Measurements from ENCODE around the gene CTTN. TPM values are rescaled to one million over a fixed set of nuclear protein-coding genes. Genes with fewer than 3 reads are reported as not detected.

Gene CTTN
- total RNA-seq, 1 experiment from 2014 or later = 448 TPM

GRCh38 chr11:70460964-70461363 lies 62.6 kb downstream of the CTTN start:
- no TSS peak for BruUV-seq (replicated peaks)
- Mint-ChIP-seq H3K4me3 (ENCODE audit: low read depth, unreplicated experiment) (no peak overlapping the region), H3K27ac (ENCODE audit: unreplicated experiment) (no peak overlapping the region), H3K36me3 (ENCODE audit: insufficient read depth, unreplicated experiment) (no peaks in the 10 kb centered on the region), H3K9me3 (ENCODE audit: low read depth, unreplicated experiment) (no peaks in the 10 kb centered on the region), H3K27me3 (ENCODE audit: unreplicated experiment) (no peaks in the 10 kb centered on the region), H3K4me1 (ENCODE audit: low read depth, unreplicated experiment) (no peaks in the 10 kb centered on the region)
- CTCF ChIA-PET = interaction anchor here (0.6 kb wide), 1 partner anchor 777 kb away, joined by 3 read pairs; no protein-coding TSS in a partner anchor
- intact Hi-C loops (cut with micrococcal nuclease; ENCODE audit: unreplicated experiment) = no loop called here
- DNase-seq = no peak
- TF ChIP-seq, protein P1, sequence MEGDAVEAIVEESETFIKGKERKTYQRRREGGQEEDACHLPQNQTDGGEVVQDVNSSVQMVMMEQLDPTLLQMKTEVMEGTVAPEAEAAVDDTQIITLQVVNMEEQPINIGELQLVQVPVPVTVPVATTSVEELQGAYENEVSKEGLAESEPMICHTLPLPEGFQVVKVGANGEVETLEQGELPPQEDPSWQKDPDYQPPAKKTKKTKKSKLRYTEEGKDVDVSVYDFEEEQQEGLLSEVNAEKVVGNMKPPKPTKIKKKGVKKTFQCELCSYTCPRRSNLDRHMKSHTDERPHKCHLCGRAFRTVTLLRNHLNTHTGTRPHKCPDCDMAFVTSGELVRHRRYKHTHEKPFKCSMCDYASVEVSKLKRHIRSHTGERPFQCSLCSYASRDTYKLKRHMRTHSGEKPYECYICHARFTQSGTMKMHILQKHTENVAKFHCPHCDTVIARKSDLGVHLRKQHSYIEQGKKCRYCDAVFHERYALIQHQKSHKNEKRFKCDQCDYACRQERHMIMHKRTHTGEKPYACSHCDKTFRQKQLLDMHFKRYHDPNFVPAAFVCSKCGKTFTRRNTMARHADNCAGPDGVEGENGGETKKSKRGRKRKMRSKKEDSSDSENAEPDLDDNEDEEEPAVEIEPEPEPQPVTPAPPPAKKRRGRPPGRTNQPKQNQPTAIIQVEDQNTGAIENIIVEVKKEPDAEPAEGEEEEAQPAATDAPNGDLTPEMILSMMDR (IDR thresholded peaks at IDR 0.05; ENCODE audit: unreplicated experiment) = no peak

- H3K4me1 Mint-ChIP-seq (ENCODE audit: low read depth, unreplicated experiment) = no peaks in the 10 kb centered on the region
- H3K27me3 Mint-ChIP-seq (ENCODE audit: unreplicated experiment) = no peaks in the 10 kb centered on the region
- no peak overlapping the region for H3K4me3 Mint-ChIP-seq (ENCODE audit: low read depth, unreplicated experiment)
- H3K27ac Mint-ChIP-seq (ENCODE audit: unreplicated experiment) = no peak overlapping the region
- BruUV-seq (replicated peaks) = no TSS peak
- CTCF ChIA-PET = no interaction called here
- H3K9me3 Mint-ChIP-seq (ENCODE audit: low read depth, unreplicated experiment) = no peaks in the 10 kb centered on the region
- TF ChIP-seq, protein P1 (IDR thresholded peaks at IDR 0.05; ENCODE audit: unreplicated experiment) = no peak
- H3K36me3 Mint-ChIP-seq (ENCODE audit: insufficient read depth, unreplicated experiment) = peaks cover 4% of the 10 kb centered on the region
- intact Hi-C loops (cut with micrococcal nuclease; ENCODE audit: unreplicated experiment) = no loop called here
- DNase-seq = no peak
Measured at GRCh38 chr11:70462818-70463477, 64.6 kb downstream of the CTTN start.

DNA sequence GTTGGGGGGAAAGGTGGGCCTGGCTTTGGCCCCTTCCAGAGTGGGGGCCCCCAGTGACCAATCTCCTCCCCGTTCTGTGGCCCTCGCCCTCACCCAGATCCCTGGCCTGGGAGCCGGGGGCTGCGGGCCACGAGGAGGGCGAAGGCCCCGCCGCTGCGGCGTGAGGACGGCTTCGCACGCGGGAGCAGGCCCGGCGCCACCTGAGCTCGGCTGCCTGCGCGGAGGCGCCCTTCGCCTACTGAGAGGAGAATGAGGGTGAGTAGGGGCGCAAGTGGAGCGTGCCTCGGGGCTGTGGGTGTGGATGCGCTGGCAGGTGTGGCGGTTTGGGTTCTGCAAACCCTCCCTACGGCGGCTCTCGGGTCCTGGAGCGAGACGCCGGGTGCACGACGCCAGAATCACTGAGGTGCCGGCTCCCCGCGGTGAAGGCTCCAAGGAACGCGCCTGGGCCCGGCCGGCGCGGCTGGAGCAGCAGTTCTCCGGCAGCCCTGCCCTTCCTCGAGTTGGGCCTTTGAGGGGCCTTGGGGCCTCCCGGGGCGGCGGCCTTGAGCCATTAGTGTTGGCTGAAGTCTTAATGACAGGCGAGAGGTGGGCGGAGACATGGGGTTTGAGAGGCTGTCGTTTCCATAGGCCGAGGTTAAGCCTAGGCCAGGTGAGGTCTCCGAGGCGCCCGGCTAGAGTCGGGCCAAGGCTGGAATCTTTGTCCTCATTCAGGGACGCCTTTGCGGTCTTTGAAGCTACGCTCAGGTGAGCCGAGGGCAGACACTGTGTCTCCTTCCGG lies 65.3 kb downstream of the CTTN start:
- CTCF ChIA-PET = no interaction called here
- TF ChIP-seq, protein P1 (IDR thresholded peaks at IDR 0.05; ENCODE audit: unreplicated experiment) = no peak
- H3K36me3 Mint-ChIP-seq (ENCODE audit: insufficient read depth, unreplicated experiment) = peaks cover 4% of the 10 kb centered on the region
- H3K27me3 Mint-ChIP-seq (ENCODE audit: unreplicated experiment) = no peaks in the 10 kb centered on the region
- DNase-seq = no peak
- H3K4me3 Mint-ChIP-seq (ENCODE audit: low read depth, unreplicated experiment) = no peak overlapping the region
- no peak overlapping the region for H3K27ac Mint-ChIP-seq (ENCODE audit: unreplicated experiment)
- intact Hi-C loops (cut with micrococcal nuclease; ENCODE audit: unreplicated experiment) = no loop called here
- no TSS peak for BruUV-seq (replicated peaks)
- no peaks in the 10 kb centered on the region for H3K9me3 Mint-ChIP-seq (ENCODE audit: low read depth, unreplicated experiment)
- H3K4me1 Mint-ChIP-seq (ENCODE audit: low read depth, unreplicated experiment) = no peaks in the 10 kb centered on the region

DNA sequence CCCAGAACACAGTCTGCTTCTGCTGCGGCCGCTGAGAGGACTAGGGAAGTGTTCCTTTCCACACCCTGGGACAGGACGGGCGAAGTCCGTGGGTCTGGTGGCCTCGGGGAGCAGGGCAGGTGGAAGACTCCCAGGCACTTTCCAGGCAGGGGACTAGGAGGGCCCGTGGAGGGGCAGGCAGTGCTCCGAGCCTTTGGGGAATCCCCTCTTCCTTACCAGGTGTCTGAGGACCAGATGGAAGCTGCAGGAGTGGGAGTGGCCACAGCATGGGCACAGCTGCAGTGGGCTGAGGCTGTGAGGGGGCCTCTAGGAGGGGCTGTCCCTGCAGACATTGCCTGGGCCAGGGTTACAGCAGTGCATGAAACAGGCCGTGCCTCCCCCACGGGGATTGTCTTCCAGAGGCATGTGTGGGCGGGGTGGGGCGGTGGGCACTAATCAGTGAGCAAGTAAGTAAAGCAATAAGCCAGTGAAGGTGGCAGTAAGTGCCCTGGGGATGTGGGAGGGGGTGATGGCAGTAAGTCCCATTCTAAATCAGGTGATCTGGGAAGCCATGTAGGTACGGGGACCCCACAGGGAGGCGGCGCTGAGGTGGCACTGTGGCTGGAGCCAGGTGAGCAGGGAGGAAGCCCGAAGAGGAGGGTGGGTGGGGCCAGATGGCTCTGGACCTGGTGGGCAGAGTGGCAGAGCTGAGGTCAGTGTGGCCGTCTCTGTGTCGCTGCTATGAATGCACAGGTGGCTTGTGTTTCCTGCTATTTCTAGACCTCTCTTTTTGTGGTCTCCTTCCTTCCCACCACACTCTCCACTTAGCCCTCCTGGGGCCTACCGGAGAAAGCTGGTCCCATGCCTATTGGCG lies 66.4 kb downstream of the CTTN start:
- Mint-ChIP-seq H3K36me3 (ENCODE audit: insufficient read depth, unreplicated experiment) (peaks cover 4% of the 10 kb centered on the region), H3K4me3 (ENCODE audit: low read depth, unreplicated experiment) (no peak overlapping the region), H3K4me1 (ENCODE audit: low read depth, unreplicated experiment) (no peaks in the 10 kb centered on the region), H3K27ac (ENCODE audit: unreplicated experiment) (no peak overlapping the region), H3K27me3 (ENCODE audit: unreplicated experiment) (no peaks in the 10 kb centered on the region), H3K9me3 (ENCODE audit: low read depth, unreplicated experiment) (no peaks in the 10 kb centered on the region)
- BruUV-seq (replicated peaks) = no TSS peak
- intact Hi-C loops (cut with micrococcal nuclease; ENCODE audit: unreplicated experiment) = no loop called here
- no peak for DNase-seq
- CTCF ChIA-PET = no interaction called here
- TF ChIP-seq, protein P1 (IDR thresholded peaks at IDR 0.05; ENCODE audit: unreplicated experiment) = no peak

All from Calu3 (cell line).